H1 (cell line): ENCODE measurements around the gene SNF8. TPM values are rescaled to one million over a fixed set of nuclear protein-coding genes. Genes with fewer than 3 reads are reported as not detected.

ENCODE experiments used
- CTCF ChIA-PET: fragments of 300-600 bp; sonication (Branson Sonifier 250); formaldehyde crosslinking; loops from one replicate; lab custom pipeline; 2021; ENCODE audit not compliant: partially characterized antibody; lab: Charles Lee
- POLR2A ChIA-PET: fragments of 300-600 bp; sonication (Branson Sonifier 250); formaldehyde crosslinking; loops from one replicate; lab custom pipeline; 2021; ENCODE audit warnings: inconsistent platforms; ENCODE audit not compliant: partially characterized antibody; lab: Charles Lee
- DNase-seq, 2 experiments: peaks; one replicate each; pipeline versions ENCODE4 v3.0.0 to v3.0.0-alpha.2; 2010 to 2022; ENCODE audit warnings: low spot score in 2 of 2, low read depth in 1 of 2, mixed read lengths in 1 of 2
- FAIRE-seq: peaks from 2 replicates; lab custom pipeline; 2011; peaks lifted over from hg19 to GRCh38; lab: Jason Lieb, UNC
- H2AFZ ChIP-seq: 2 replicates; pipeline ENCODE4 v1.8.1; 2012; ENCODE audit warnings: low read length, inconsistent platforms
- H2AK5ac ChIP-seq: 2 replicates; pipeline ENCODE4 v1.6.1; 2013; ENCODE audit warnings: low read depth, low read length
- H2BK120ac ChIP-seq: replicated peaks from 2 replicates; pipeline ENCODE3; 2013; ENCODE audit warnings: low read depth, low read length, inconsistent platforms
- H2BK12ac ChIP-seq: 2 replicates; pipeline ENCODE4 v1.6.1; 2013; ENCODE audit warnings: low read depth, low read length
- H2BK15ac ChIP-seq: 2 replicates; pipeline ENCODE4 v1.6.1; 2013; ENCODE audit warnings: low read length
- H2BK20ac ChIP-seq: 2 replicates; pipeline ENCODE4 v1.6.1; 2013; ENCODE audit warnings: low read length
- H2BK5ac ChIP-seq: 2 replicates; pipeline ENCODE4 v1.6.1; 2013; ENCODE audit warnings: low read depth, low read length
- H3K14ac ChIP-seq: 2 replicates; pipeline ENCODE4 v1.6.1; 2013; ENCODE audit warnings: inconsistent platforms; ENCODE audit not compliant: insufficient read length
- H3K18ac ChIP-seq: 2 replicates; pipeline ENCODE4 v1.6.1; 2013; ENCODE audit warnings: low read length; ENCODE audit errors: extremely low read depth
- H3K23ac ChIP-seq: 2 replicates; pipeline ENCODE4 v1.6.1; 2013; ENCODE audit warnings: inconsistent platforms; ENCODE audit not compliant: insufficient read length
- H3K23me2 ChIP-seq: 2 replicates; pipeline ENCODE4 v1.6.1; 2013; ENCODE audit warnings: low read depth, low read length
- H3K27ac ChIP-seq: 2 replicates; pipeline ENCODE4 v1.6.1; 2011; ENCODE audit warnings: low read depth, low read length, inconsistent platforms
- H3K27me3 ChIP-seq, 4 experiments: replicated peaks in 1 of 4; 1 replicate in 1 of 4; 2 replicates in 3 of 4; pipeline versions ENCODE4 v1.6.1 to v1.8.1; 2011 to 2013; ENCODE audit warnings: low read length in 3 of 4, mild to moderate bottlenecking in 3 of 4, inconsistent platforms in 2 of 4, mixed read lengths in 2 of 4, moderate library complexity in 1 of 4; ENCODE audit not compliant: control insufficient read depth in 3 of 4, insufficient read depth in 3 of 4; ENCODE audit errors: extremely low read depth in 1 of 4
- H3K36me3 ChIP-seq, 4 experiments: 2 replicates each; pipeline versions ENCODE4 v1.6.1 to v1.8.1; 2011 to 2013; ENCODE audit warnings: mild to moderate bottlenecking in 4 of 4, low read length in 3 of 4, moderate library complexity in 2 of 4, control low read depth in 1 of 4, inconsistent platforms in 1 of 4; ENCODE audit not compliant: insufficient read depth in 4 of 4, control insufficient read depth in 2 of 4
- H3K4ac ChIP-seq: replicated peaks from 2 replicates; pipeline ENCODE3; 2013; ENCODE audit warnings: low read length, low read depth, mixed read lengths, inconsistent platforms; ENCODE audit not compliant: insufficient read length
- H3K4me1 ChIP-seq, 4 experiments: replicated peaks in 1 of 4; 1 replicate in 1 of 4; 2 replicates in 3 of 4; pipeline versions ENCODE4 v1.6.1 to v1.8.1; 2011 to 2013; ENCODE audit warnings: low read length in 3 of 4, inconsistent platforms in 2 of 4, mixed read lengths in 1 of 4; ENCODE audit not compliant: insufficient read depth in 4 of 4, control insufficient read depth in 3 of 4
- H3K4me2 ChIP-seq, 2 experiments: 2 replicates each; pipeline versions ENCODE4 v1.6.1 to v1.8.1; 2011 to 2013; ENCODE audit warnings: low read depth in 2 of 2, low read length in 2 of 2, control low read depth in 1 of 2, inconsistent platforms in 1 of 2, mild to moderate bottlenecking in 1 of 2; ENCODE audit not compliant: insufficient read depth in 1 of 2
- H3K4me3 ChIP-seq, 4 experiments: fragments of 200-600, 300-600 bp in 1 of 4; sonication (generic), shearing (Covaris generic), sonication (Bioruptor Twin) in 1 of 4; 2 replicates each; pipeline versions ENCODE4 v1.5.1 to v1.8.1; 2011 to 2016; ENCODE audit warnings: low read length in 4 of 4, low read depth in 3 of 4, control low read depth in 2 of 4, inconsistent platforms in 2 of 4, mild to moderate bottlenecking in 2 of 4, mixed read lengths in 1 of 4, moderate library complexity in 1 of 4; ENCODE audit not compliant: insufficient read depth in 2 of 4; ENCODE audit errors: extremely low read depth in 1 of 4
- H3K56ac ChIP-seq: replicated peaks from 2 replicates; pipeline ENCODE3; 2013; ENCODE audit warnings: low read depth, mild to moderate bottlenecking, mixed read lengths, low read length, inconsistent platforms; ENCODE audit not compliant: insufficient read length
- H3K79me1 ChIP-seq: 2 replicates; pipeline ENCODE4 v1.6.1; 2013; ENCODE audit warnings: low read depth, low read length, control low read depth
- H3K79me2 ChIP-seq, 2 experiments: 2 replicates each; pipeline versions ENCODE4 v1.6.1 to v1.8.1; 2012 to 2013; ENCODE audit warnings: low read length in 2 of 2, mild to moderate bottlenecking in 2 of 2, inconsistent platforms in 1 of 2; ENCODE audit not compliant: insufficient read depth in 2 of 2, control insufficient read depth in 1 of 2
- H3K9ac ChIP-seq, 4 experiments: replicated peaks in 1 of 4; 1 replicate in 1 of 4; 2 replicates in 3 of 4; pipeline versions ENCODE4 v1.6.1 to v1.8.1; 2011 to 2013; ENCODE audit warnings: low read depth in 3 of 4, low read length in 3 of 4, control low read depth in 2 of 4, mild to moderate bottlenecking in 2 of 4, moderate library complexity in 2 of 4, inconsistent platforms in 1 of 4; ENCODE audit errors: extremely low read depth in 1 of 4
- H3K9me3 ChIP-seq, 2 experiments: 2 replicates each; pipeline versions ENCODE4 v1.6.1 to v1.8.1; 2012 to 2013; ENCODE audit warnings: mild to moderate bottlenecking in 2 of 2, moderate library complexity in 2 of 2, control low read depth in 1 of 2, inconsistent platforms in 1 of 2, low read depth in 1 of 2, low read length in 1 of 2, mixed read lengths in 1 of 2; ENCODE audit not compliant: insufficient read depth in 2 of 2
- H4K20me1 ChIP-seq, 2 experiments: replicated peaks in 1 of 2; 2 replicates each; pipeline versions ENCODE3 to v1.8.1; 2011 to 2013; ENCODE audit warnings: inconsistent platforms in 2 of 2, low read length in 2 of 2, mild to moderate bottlenecking in 1 of 2; ENCODE audit not compliant: insufficient read depth in 2 of 2, control insufficient read depth in 1 of 2
- H4K5ac ChIP-seq: 2 replicates; pipeline ENCODE4 v1.6.1; 2013; ENCODE audit warnings: low read length, low read depth, mixed read lengths, inconsistent platforms; ENCODE audit not compliant: insufficient read length
- H4K8ac ChIP-seq: 2 replicates; pipeline ENCODE4 v1.8.0; 2013; ENCODE audit warnings: mild to moderate bottlenecking, moderate library complexity, low read length, inconsistent platforms; ENCODE audit not compliant: insufficient read depth; ENCODE audit errors: extremely low read depth
- H4K91ac ChIP-seq: replicated peaks from 2 replicates; pipeline ENCODE3; 2013; ENCODE audit warnings: low read length, mixed read lengths, inconsistent platforms; ENCODE audit not compliant: insufficient read length
- JUN ChIP-seq: IDR thresholded peaks from 2 replicates; pipeline ENCODE4 v1.6.1; 2011; ENCODE audit warnings: low read depth, mild to moderate bottlenecking, improper control_type of control experiment, low read length
- PHF8 ChIP-seq: fragments of 200-600 bp; sonication (generic); conservative IDR thresholded peaks from 2 replicates; pipeline ENCODE4 v1.7.1; 2012; ENCODE audit warnings: low read depth, mild to moderate bottlenecking, inconsistent platforms, low read length, moderate library complexity
- TEAD4 ChIP-seq: IDR thresholded peaks from 2 replicates; pipeline ENCODE4 v1.6.1; 2012; ENCODE audit warnings: low read depth, low read length, inconsistent platforms, mixed read lengths
- YY1 ChIP-seq: IDR thresholded peaks from 2 replicates; pipeline ENCODE4 v1.6.1; 2011; ENCODE audit warnings: low read depth, mild to moderate bottlenecking, low read length
- WGBS, 2 experiments: shearing (Covaris generic) in 1 of 2; methylation state at CpG; one replicate each; pipeline versions ENCODE4 v1.1.6 to v1.1.7; 2013 to 2015; ENCODE audit warnings: low lambda C conversion rate in 2 of 2, mixed read lengths in 2 of 2, inconsistent platforms in 1 of 2, low coverage in 1 of 2, missing lambda C conversion rate in 1 of 2; ENCODE audit not compliant: insufficient replicate concordance in 2 of 2, insufficient coverage in 1 of 2, insufficient read length in 1 of 2; ENCODE audit errors: extremely low coverage in 1 of 2, missing lambda C conversion rate in 1 of 2; 5-methylcytosine and 5-hydroxymethylcytosine counted together
- polyA plus RNA-seq, 7 experiments: library from polyadenylated mRNA; depleted of rRNA in 3 of 7; stranded (reverse) in 5 of 7; unstranded in 2 of 7; fragments of >200 nt in 5 of 7; fragments of 200-250 nt in 2 of 7; gene quantifications; 1 replicate in 5 of 7; 2 replicates in 1 of 7; 4 replicates in 1 of 7; pipeline versions ENCODE4 v1.2.1 to v1.2.3, GENCODE V29; 2011 to 2013; ENCODE audit warnings: missing spikeins in 2 of 7, mixed read lengths in 2 of 7
- total RNA-seq: library from RNA; stranded (reverse); fragmentation: NEBNext Ultra II Directional; extraction: Animal tissue kit (Norgen Biotek cat#: 25700); gene quantifications from 2 replicates; pipeline ENCODE4 v1.2.1, GENCODE V29; 2021

SNF8 gene
- total and polyA plus RNA-seq, 2 of the 8 experiments (the other 6 are each of a cell fraction or from before 2014, with no cell fraction given), result 132 to 133 TPM

DNA sequence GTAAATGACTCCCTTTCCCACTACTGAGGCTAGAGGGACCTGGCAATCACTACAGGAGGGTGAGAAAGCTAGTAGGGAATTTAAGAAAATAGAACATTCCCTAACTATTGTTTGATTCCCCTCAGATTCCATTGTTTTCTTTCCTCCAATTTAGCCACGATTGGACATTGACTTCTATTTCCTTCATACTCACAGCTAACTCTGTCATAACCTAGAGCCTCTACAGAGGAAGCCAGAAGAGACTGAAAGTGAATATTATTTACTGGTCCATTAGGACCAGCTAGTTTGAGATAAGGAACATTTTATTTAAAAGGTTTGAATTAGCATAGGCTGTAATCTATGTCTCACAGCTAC is 14.9 kb downstream of the SNF8 start:
- no peak overlapping the region for H3K27ac ChIP-seq
- POLR2A ChIA-PET, result interaction anchor here (0.6 to 11.8 kb wide), 23 partner anchors 10 to 362 kb away, joined by 3 to 143 read pairs (median 6); partner anchors contain the start of genes IGF2BP1, SNF8 and UBE2Z
- FAIRE-seq, result no peak

More for the DNA sequence above, 14.9 kb downstream of the SNF8 start:
- no peak overlapping the region for H3K14ac ChIP-seq
- H4K20me1 ChIP-seq, result peaks cover 6 to 12% of the 10 kb centered on the region in 2 experiments
- H3K18ac ChIP-seq, result no peak overlapping the region
- H2AK5ac ChIP-seq, result no peak overlapping the region
- no peak overlapping the region for H4K8ac ChIP-seq
- CTCF ChIA-PET, result interaction anchor here (0.7 to 2.2 kb wide), 5 partner anchors 12 to 106 kb away, joined by 3 to 8 read pairs (median 4); no protein-coding TSS in a partner anchor
- no peaks in the 10 kb centered on the region for H3K9me3 ChIP-seq
- H2BK15ac ChIP-seq, result no peak overlapping the region
- no peak overlapping the region for H2BK12ac ChIP-seq
- no peak overlapping the region for H2BK5ac ChIP-seq
- no peak overlapping the region for H3K56ac ChIP-seq
- no peaks in the 10 kb centered on the region for H3K4me1 ChIP-seq
- no peak overlapping the region for H4K5ac ChIP-seq
- no peak overlapping the region for H2BK20ac ChIP-seq
- H2AFZ ChIP-seq, result no peak overlapping the region
- H3K27me3 ChIP-seq, result no peaks in the 10 kb centered on the region
- H3K4ac ChIP-seq, result no peak overlapping the region
- H3K23me2 ChIP-seq, result no peaks in the 10 kb centered on the region
- no peaks in the 10 kb centered on the region for H3K79me1 ChIP-seq
- no peak for DNase-seq
- TF ChIP-seq YY1 (no peak), TEAD4 (no peak), PHF8 (no peak), JUN (no peak)
- TF ChIP-seq, all 59 proteins: peak for 0
- Histone ChIP-seq H4K91ac (no peak overlapping the region), H3K79me2 (no peaks in the 10 kb centered on the region), H2BK120ac (no peak overlapping the region), H3K4me2 (no peak overlapping the region), H3K4me3 (no peak overlapping the region), H3K36me3 (peaks cover 24 to 85% (median 56%) of the 10 kb centered on the region in 4 experiments), H3K9ac (no peak overlapping the region), H3K23ac (no peak overlapping the region)
- 89% methylated on average over 1 of the region's 1 CpG; no CpG with 5 or more reads in 1 of the 2 experiments for WGBS, 2 experiments
